Suprapubic skin (tissue), 4 donors: ENCODE measurements around the gene FBRSL1. TPM values are rescaled to one million over a fixed set of nuclear protein-coding genes. Genes with fewer than 3 reads are reported as not detected.

Experiments
- DNase-seq, 2 donors: peaks; one replicate each; pipeline ENCODE4 v3.0.0-alpha.2; 2019; ENCODE audit warnings: low spot score in 2 of 2
- H3K27ac ChIP-seq: fragments of 200-600 bp; sonication (generic); one replicate; pipeline ENCODE4 v1.5.1; 2019
- H3K27me3 ChIP-seq: fragments of 200-600 bp; sonication (generic); one replicate; pipeline ENCODE4 v1.5.1; 2019
- H3K36me3 ChIP-seq: fragments of 200-600 bp; sonication (generic); one replicate; pipeline ENCODE4 v1.5.1; 2019
- H3K4me1 ChIP-seq: fragments of 200-600 bp; sonication (generic); one replicate; pipeline ENCODE4 v1.5.1; 2019
- H3K4me3 ChIP-seq: fragments of 200-600 bp; sonication (generic); one replicate; pipeline ENCODE4 v1.5.1; 2019; ENCODE audit warnings: mild to moderate bottlenecking
- H3K9me3 ChIP-seq: fragments of 200-600 bp; sonication (generic); one replicate; pipeline ENCODE4 v1.5.1; 2019
- CTCF ChIP-seq, 2 donors: fragments of 200-600 bp in 1 of 2; fragments of 450-650 bp in 1 of 2; sonication (generic) in 1 of 2; IDR thresholded peaks; one replicate each; pipeline ENCODE4 v1.5.1; 2016 to 2019; ENCODE audit warnings: antibody characterized with exemption in 2 of 2, mild to moderate bottlenecking in 1 of 2, moderate library complexity in 1 of 2
- EP300 ChIP-seq: sonication (generic); formaldehyde crosslinking; IDR thresholded peaks from one replicate; pipeline ENCODE4 v1.6.1; 2017; ENCODE audit warnings: antibody characterized with exemption
- POLR2A ChIP-seq, 2 donors: fragments of 450-650 bp; IDR thresholded peaks; one replicate each; pipeline ENCODE4 v1.6.1; 2017; ENCODE audit warnings: antibody characterized with exemption in 2 of 2, mild to moderate bottlenecking in 2 of 2, moderate library complexity in 2 of 2
- POLR2AphosphoS5 ChIP-seq, 3 donors: sonication (generic); formaldehyde crosslinking; IDR thresholded peaks; one replicate each; pipeline ENCODE4 v1.6.1; 2017; ENCODE audit warnings: antibody characterized with exemption in 3 of 3
- WGBS: methylation state at CpG from one replicate; pipeline ENCODE4 v1.1.5; 2018; 5-methylcytosine and 5-hydroxymethylcytosine counted together
- total RNA-seq, 4 donors: library from RNA; depleted of rRNA; stranded (reverse); fragments of >200 nt; gene quantifications; one replicate each; pipeline ENCODE4 v1.1.0, GENCODE V29; 2016

FBRSL1 gene
- total RNA-seq, 4 donors from 2014 or later = 26.0 to 33.7 (median 27.2) TPM

GRCh38 chr12:132507656-132508490, 17.9 kb downstream of the FBRSL1 start:
- Histone ChIP-seq H3K4me1 (peaks cover 46% of the 10 kb centered on the region), H3K9me3 (no peaks in the 10 kb centered on the region), H3K27me3 (no peaks in the 10 kb centered on the region), H3K36me3 (peaks cover 34% of the 10 kb centered on the region), H3K27ac (no peak overlapping the region), H3K4me3 (no peak overlapping the region)
- TF ChIP-seq POLR2AphosphoS5 (IDR thresholded peaks at IDR 0.05) (no peak), POLR2A (IDR thresholded peaks at IDR 0.05) (no peak), CTCF (IDR thresholded peaks at IDR 0.05) (no peak), EP300 (no peak)
- WGBS = 88% methylated on average over 18 of the region's 31 CpGs
- DNase-seq = no peak

- Histone ChIP-seq H3K4me1 (peaks cover 44% of the 10 kb centered on the region), H3K27me3 (no peaks in the 10 kb centered on the region), H3K27ac (no peak overlapping the region), H3K36me3 (peaks cover 34% of the 10 kb centered on the region), H3K9me3 (no peaks in the 10 kb centered on the region), H3K4me3 (no peak overlapping the region)
- no peak for TF ChIP-seq CTCF (IDR thresholded peaks at IDR 0.05)
- TF ChIP-seq EP300 = no peak
- no peak for TF ChIP-seq POLR2A (IDR thresholded peaks at IDR 0.05)
- no peak for TF ChIP-seq POLR2AphosphoS5 (IDR thresholded peaks at IDR 0.05)
- DNase-seq = no peak
- WGBS = 92% methylated on average over 4 of the region's 16 CpGs
These were observed 18.5 kb downstream of the FBRSL1 start for GRCh38 chr12:132508491-132508740.

GRCh38 chr12:132508860-132509732, 19.1 kb downstream of the FBRSL1 start:
- no peak for TF ChIP-seq POLR2AphosphoS5 (IDR thresholded peaks at IDR 0.05)
- no peak for TF ChIP-seq EP300
- no peak for TF ChIP-seq CTCF (IDR thresholded peaks at IDR 0.05)
- no peak for TF ChIP-seq POLR2A (IDR thresholded peaks at IDR 0.05)
- no peak overlapping the region for H3K27ac ChIP-seq
- H3K36me3 ChIP-seq = peaks cover 34% of the 10 kb centered on the region
- H3K4me1 ChIP-seq = peaks cover 43% of the 10 kb centered on the region
- no peaks in the 10 kb centered on the region for H3K9me3 ChIP-seq
- no peak overlapping the region for H3K4me3 ChIP-seq
- DNase-seq = no peak
- H3K27me3 ChIP-seq = no peaks in the 10 kb centered on the region
- no CpG with 5 or more reads among the region's 53 CpGs for WGBS

DNA sequence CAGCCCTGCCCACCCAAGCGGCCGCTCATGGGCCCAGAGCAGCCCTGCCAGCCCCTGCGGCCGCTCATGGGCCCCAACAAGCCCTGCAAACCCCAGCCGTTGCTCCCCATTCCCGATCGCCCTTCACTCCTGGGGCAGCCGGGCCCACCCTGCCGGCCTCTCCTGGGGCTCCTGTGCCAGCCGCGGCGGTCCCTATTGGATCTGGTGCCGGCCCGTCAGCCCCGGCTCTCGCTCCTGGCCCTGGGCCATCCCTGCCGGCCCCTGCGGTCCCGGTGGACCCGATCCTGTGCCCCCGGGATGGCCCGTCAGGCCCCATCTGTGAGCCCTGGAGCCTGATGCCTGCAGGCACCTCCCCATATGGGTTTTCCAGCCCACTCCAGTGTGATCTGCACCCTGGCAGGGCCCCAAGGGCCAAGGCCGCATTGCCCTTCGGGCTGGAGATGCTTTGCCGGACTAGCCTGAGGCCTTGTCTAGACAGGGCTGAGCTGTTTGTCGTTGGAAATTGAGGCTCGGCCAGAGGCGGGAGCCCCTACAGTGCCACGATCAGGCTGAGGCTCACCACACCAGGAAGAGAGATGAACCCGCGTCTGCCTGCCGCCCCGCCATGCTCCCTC, 20.3 kb downstream of the FBRSL1 start:
- WGBS = 93% methylated on average over 15 of the region's 33 CpGs
- peaks cover 32% of the 10 kb centered on the region for H3K4me1 ChIP-seq
- H3K27me3 ChIP-seq = no peaks in the 10 kb centered on the region
- H3K36me3 ChIP-seq = peaks cover 34% of the 10 kb centered on the region
- H3K27ac ChIP-seq = no peak overlapping the region
- no peak for DNase-seq
- TF ChIP-seq POLR2AphosphoS5 (IDR thresholded peaks at IDR 0.05) = no peak
- no peak for TF ChIP-seq POLR2A (IDR thresholded peaks at IDR 0.05)
- no peak for TF ChIP-seq CTCF (IDR thresholded peaks at IDR 0.05)
- TF ChIP-seq EP300 = no peak
- H3K9me3 ChIP-seq = no peaks in the 10 kb centered on the region
- no peak overlapping the region for H3K4me3 ChIP-seq
